GM19372 (cell line): ENCODE results near the gene SUPV3L1.
"Not testable (repeated sequence)": the region's sequence is repeated elsewhere in the genome, so short reads cannot be mapped to it uniquely, and the experiment has no call there.

ENCODE experiments used
- ATAC-seq: cut with Tn5 transposase; IDR thresholded peaks from one replicate; pipeline ENCODE4 v1.9.1; 2021; ENCODE audit warnings: mild to moderate bottlenecking, low read depth, moderate library complexity; ENCODE audit not compliant: unreplicated experiment

The SUPV3L1 gene

GRCh38 chr10:69228151-69228550, 48.1 kb downstream of the SUPV3L1 start:
- no peak for ATAC-seq

GRCh38 chr10:69229616-69229916, 49.5 kb downstream of the SUPV3L1 start:
- no peak for ATAC-seq

DNA sequence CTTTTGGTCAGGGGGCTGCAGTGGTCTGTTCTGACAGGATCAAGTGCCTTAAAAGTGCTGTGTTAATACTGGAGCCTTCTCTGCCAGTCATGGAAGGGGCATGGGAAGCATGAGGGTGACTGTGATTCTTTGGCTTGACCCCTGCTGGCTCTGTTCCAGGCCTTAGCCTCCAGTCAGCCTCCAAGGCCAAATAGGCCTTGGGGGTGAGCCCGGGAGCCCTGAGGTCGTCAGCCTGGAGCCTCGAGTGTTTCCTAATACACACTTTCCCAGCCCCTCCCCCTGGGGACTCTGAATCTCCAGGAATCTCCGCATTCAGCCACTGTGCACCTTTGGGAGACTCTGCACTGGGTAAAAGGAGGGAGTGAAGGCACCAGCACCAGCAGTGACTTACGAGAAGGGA, 50.1 kb downstream of the SUPV3L1 start:
- no peak for ATAC-seq

- ATAC-seq, result no peak
Observed at GRCh38 chr10:69232252-69232651, 52.2 kb downstream of the SUPV3L1 start.

GRCh38 chr10:69232736-69233480, 52.9 kb downstream of the SUPV3L1 start:
- no peak for ATAC-seq

GRCh38 chr10:69234447-69234846, 54.4 kb downstream of the SUPV3L1 start:
- ATAC-seq, result no peak

GRCh38 chr10:69237528-69238159, 57.6 kb downstream of the SUPV3L1 start:
- peak; percentile 82 for ATAC-seq

DNA sequence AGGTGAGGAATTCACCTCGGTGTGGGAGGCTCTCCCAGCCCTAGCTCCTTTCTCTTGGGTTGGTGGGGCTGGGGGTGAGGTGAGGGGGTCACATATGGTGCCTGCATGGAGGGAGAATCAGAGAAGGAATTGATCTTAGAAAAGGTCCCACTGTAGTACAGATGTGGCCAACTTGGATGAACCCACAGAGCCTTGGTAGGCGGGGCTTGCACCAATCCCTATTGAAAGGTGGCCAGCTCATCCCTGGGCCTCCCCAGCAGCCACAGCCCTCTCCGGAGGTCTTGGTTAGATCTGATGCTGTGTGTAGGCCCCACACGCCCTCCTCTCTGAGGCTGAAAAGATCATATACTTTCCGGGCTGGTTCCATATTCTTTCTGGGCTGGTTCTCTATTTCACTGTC, 59.1 kb downstream of the SUPV3L1 start:
- no peak for ATAC-seq

DNA sequence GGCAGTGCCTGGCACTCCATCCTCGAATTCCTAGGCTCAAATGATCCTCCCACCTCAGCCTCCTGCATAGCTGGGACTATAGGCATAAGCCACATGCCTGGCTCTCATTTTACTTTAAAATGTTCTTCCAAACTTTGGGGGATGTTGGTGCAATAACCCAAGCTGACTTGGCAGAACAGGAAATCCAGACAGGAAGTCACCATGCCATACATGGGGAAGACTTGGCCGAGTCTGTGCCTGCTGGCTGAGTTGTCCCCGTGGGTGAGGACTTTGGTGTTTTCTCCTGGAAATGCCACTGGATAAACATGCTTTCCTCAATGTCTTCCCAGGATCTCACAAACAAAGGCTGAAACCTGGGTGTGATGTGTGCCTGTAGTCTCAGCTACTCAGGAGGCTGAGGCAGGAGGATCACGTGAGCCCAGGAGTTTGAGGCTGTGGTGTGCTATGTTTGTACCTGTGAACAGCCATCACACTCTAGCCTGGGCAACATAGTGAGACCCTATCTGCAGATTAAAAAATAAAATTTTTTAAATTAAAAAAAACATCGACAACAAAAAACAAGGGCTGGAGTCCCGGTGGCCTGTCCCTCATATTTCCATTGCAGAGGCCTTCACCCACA, 59.9 kb downstream of the SUPV3L1 start:
- ATAC-seq, result no peak

- no peak for ATAC-seq
Observed at GRCh38 chr10:69240455-69240854, 60.4 kb downstream of the SUPV3L1 start.

- no peak for ATAC-seq
Observed at GRCh38 chr10:69241575-69241974, 61.5 kb downstream of the SUPV3L1 start.

DNA sequence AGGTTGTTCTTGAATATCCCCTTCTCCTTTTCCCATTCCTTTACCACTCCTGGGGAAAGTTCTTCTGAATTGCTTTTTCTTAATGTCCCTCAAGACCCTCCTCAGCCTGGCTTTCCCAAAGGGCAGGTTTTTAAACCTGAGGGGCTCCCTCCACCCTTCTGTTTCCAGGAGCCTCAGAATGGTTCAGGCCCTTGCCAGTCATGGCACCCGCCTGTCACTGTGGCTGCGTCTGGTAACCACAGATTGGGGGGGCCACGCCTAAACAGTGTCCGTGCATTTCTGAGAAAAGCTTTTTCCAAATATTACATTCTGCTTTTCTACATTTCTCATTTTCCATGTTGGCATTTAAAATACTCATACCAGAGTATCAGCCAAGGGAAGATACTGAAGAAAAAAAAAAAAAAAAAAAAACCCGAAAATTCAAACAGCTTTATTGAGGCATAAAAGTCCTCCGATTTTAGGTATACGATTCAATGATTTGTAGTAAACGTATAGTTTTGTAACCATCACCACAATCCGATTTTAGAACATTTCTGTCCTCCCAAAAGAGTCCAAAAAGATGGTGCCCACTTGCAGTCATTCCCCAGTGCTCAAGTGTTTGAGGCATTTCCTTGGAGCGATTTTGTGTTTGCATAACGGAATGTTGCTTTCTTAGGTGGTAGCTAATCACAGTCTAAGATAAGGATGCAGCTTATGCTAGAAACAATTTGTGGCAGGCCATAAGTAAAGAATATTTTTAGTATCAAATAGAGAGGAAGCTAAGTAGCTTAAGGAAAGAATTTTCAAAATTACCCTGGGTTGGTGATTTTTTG, 62.2 kb downstream of the SUPV3L1 start:
- ATAC-seq, result no peak

- ATAC-seq, result no peak
Observed at GRCh38 chr10:69242852-69243212, 62.8 kb downstream of the SUPV3L1 start.

GRCh38 chr10:69243817-69244216, 63.8 kb downstream of the SUPV3L1 start:
- ATAC-seq, result no peak

- no peak for ATAC-seq
Observed at GRCh38 chr10:69246036-69246435, 66.0 kb downstream of the SUPV3L1 start.

DNA sequence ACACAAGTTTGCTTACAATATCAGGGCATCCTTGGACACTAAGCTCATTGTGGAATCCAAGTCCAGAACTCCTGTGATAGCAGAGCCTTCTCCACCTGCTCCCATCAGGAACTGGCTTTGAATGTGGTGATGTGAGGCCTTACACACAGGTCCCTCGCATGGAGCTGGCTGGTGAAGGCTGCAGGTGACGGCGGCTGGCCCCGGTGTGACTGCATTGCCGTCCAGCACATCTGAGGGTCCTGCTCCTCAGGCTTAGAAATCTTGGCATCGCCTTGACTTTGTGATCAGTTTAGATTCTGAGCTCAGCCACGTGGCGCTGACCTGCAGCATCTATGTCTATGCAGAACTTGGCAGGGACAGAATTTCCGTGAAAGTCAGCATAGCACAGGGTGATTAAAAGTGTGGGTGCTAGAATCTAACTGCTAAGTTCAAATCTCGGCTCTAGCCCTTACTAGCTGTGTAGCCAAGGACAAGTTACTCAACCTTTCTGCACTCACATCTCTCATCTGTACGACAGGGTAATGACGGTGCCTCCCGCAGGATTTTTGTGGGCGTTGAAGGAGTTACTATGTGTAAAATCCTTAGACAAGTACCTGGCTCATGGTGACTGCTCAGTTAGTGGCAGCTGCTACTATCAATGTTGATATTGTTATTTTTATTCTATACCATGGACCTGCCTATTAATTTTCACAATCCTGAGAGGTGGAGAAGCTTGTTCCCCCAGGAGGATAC, 66.7 kb downstream of the SUPV3L1 start:
- no peak for ATAC-seq

DNA sequence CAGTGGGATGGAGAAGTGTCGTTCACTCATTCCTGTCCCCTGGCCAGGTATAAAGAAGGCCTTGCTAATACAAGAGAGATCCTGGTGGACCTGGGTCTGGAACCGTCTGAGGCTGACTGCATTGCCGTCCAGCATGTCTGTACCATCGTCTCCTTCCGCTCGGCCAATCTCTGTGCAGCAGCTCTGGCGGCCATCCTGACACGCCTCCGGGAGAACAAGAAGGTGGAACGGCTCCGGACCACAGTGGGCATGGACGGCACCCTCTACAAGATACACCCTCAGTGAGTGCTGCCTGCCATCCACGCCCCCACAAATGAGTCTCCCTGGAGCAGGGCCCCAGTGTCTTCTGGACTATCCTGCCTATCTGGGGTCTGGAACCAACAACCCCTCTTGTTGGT, 67.3 kb downstream of the SUPV3L1 start:
- no peak for ATAC-seq

DNA sequence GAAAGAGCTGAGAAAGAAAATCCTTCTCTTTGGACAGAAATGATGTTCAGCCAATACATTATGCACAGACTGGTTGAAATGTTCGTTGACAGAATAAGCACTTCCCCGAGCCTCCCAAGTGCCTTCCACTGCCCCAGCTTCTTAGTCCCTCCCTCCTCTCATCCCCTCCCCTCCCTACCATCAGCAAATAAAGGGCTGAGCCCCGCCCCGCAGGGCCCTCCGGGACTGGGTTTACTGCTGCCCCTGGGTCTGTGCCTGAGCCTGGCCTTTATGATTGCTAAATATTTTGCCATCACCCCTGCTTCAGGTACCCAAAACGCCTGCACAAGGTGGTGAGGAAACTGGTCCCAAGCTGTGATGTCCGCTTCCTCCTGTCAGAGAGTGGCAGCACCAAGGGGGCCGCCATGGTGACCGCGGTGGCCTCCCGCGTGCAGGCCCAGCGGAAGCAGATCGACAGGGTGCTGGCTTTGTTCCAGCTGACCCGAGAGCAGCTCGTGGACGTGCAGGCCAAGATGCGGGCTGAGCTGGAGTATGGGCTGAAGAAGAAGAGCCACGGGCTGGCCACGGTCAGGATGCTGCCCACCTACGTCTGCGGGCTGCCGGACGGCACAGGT, 68.2 kb downstream of the SUPV3L1 start:
- no peak for ATAC-seq

DNA sequence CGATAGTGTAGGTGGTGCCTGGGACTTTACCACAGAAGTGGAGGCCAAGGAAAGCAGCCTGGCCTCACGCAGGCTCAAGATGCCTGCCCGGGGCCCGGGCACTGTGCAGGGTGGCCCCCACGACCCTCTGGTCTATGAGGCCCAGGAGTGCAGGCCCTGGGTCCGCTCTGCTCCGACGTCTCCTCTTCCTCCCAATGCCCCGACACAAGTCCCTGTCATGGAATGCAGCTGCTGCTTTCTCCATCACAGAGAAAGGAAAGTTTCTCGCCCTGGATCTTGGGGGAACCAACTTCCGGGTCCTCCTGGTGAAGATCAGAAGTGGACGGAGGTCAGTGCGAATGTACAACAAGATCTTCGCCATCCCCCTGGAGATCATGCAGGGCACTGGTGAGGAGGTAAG, 70.0 kb downstream of the SUPV3L1 start:
- ATAC-seq, result no peak

DNA sequence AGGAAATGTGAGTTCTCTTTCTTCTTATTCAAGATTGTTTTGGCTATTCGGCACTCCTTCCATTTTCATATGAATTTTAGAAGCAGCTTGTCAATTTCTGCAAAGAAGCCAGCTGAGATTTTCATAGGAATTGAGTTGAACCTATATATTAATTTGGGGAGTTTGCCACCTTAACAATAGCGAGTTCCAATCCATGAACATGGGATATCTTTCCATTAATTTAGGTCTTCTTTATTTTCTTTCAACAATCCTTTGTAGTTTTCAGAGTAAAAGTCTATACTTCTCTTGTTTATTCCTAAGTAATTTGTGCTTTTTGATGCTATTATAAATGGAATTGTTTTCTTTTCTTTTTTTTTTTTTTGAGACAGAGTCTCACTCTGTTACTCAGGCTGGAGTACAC, 71.4 kb downstream of the SUPV3L1 start:
- ATAC-seq, result not testable (repeated sequence)
